Cerebellar cortex (tissue), 1 donor: ENCODE data around the gene URM1.

Experiments
- DNase-seq: peaks from one replicate; pipeline ENCODE4 v3.0.0-alpha.2; 2015; ENCODE audit warnings: low spot score

Gene URM1

DNA sequence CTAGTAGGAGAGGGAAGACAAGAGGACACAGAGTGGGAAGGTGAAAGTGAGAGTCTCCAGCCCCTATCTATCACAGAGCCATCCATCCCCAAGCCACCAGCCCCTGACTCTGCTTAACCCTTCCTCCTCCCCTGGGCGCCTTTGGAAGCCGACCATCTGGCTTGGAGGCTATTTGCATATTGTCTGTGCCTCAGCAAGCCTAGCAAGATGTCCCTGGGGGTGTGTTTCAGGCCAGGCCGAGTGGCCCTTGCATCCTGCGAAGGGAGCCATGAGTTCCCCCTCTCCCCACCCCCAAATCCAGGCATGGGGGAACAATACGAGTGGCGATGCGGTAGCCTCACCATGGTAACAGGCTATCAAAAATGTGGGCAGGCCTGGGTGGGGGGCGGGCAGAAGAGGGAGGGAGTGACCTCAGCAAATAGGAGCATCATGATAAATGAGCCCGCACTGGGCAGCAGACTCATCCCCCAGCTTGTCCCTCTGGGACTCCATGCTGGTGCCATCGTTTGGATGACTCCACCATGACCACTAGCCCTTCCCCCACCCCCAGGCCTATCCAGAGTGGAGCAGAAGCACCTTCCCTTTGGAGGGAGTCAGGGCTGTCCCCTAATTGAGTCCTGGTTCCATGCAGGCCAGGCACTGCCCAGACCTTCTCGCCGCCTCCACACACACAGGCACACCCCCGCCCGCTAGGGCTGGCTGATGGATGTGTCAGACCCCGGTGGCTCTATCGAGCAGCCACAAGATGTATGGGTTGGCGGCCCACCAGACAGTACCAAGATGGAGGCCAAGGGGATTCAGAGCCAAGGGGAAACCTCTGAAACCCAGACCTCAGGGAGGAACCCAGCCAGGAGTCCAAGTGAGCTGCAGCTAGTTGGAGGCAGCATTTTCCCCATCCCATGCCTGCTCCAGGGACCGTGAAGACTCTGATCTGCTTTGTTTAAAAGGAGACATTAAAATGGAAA, 14.6 kb downstream of the URM1 start:
- no peak for DNase-seq

DNA sequence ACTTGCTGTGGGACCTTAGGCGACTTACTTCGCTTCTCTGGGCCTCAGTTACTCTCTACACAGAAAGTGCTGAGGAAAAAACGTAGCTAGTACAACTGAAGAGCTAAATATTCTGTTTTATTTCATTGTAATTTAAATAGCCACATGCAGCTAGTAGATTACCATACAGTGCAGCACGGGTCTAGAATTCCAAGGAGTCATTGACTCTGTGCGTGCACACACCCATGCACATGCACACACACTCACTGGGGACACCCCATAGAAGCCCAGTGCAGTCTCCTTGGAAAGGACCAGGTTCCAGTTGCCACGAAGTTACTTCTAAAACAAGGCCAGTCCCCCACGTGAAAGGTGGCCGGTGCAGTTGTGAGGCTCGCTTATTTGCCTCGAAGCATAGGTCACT, 17.0 kb downstream of the URM1 start:
- DNase-seq = no peak

- no peak for DNase-seq
Observed at GRCh38 chr9:128389395-128390149, 18.4 kb downstream of the URM1 start.

GRCh38 chr9:128390150-128390812, 19.1 kb downstream of the URM1 start:
- no peak for DNase-seq

- no peak for DNase-seq
Observed at GRCh38 chr9:128390813-128391711, 19.9 kb downstream of the URM1 start.

DNA sequence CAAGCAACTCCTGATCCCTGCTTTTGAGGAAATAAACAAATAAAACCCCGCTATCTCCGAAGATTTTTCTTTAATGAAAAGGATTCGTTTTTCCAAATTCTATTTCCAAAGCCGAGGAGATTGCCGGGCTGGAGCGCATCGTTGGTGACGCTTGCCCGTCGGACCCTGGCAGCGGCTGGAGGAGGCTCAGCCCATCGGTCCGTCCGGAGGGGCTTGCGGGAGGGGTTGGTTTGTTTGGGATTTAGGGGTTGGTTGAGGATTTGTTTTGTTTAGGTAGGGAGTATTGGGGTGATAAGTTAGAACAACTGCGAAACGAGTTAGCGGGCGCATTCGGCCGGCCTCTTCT, 20.8 kb downstream of the URM1 start:
- DNase-seq = no peak

DNA sequence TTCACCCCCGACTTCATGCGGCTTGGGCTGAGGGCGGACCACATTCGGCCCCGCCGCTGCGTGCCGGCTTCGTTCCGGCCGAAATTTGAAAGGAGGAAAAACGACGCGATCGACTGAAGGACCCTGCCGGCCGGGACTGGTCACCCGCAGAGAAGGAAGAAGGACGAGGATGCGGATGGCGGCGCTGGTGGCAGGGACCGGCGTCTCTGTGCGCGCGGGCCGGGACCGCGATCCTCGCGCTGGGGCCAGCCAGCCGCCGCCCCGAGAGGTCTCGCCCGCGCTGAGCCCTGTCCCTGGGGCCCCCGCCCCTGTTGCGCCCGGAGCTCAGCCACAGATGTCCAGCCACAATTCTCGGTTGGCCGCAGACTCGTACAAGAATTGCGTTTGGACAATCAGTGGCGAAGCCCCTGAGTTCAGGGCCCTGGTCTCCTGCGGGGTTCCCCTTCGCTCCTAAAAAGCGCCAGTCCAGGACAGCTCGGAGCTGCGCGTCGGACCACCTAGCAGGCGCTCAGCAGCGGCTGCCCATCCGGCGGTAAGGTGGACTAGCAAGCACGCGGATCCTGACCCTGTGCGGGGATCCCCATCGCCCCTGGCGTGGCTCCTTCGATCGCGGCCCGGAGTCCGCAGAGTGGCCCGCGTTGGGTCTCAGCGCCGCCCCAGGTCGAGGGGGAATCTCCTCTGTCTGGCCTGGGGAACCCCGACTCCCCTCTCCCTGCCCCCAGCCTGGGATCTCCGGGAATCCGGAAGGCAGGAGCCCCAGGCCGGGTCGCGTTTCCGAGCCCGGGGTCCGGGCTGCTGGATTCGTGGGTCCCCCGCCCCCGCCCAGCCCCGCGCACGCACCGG, 21.3 kb downstream of the URM1 start:
- no peak for DNase-seq

- no peak for DNase-seq
Observed at GRCh38 chr9:128393145-128393775, 22.1 kb downstream of the URM1 start.

GRCh38 chr9:128393970-128394369, 22.8 kb downstream of the URM1 start:
- no peak for DNase-seq

DNA sequence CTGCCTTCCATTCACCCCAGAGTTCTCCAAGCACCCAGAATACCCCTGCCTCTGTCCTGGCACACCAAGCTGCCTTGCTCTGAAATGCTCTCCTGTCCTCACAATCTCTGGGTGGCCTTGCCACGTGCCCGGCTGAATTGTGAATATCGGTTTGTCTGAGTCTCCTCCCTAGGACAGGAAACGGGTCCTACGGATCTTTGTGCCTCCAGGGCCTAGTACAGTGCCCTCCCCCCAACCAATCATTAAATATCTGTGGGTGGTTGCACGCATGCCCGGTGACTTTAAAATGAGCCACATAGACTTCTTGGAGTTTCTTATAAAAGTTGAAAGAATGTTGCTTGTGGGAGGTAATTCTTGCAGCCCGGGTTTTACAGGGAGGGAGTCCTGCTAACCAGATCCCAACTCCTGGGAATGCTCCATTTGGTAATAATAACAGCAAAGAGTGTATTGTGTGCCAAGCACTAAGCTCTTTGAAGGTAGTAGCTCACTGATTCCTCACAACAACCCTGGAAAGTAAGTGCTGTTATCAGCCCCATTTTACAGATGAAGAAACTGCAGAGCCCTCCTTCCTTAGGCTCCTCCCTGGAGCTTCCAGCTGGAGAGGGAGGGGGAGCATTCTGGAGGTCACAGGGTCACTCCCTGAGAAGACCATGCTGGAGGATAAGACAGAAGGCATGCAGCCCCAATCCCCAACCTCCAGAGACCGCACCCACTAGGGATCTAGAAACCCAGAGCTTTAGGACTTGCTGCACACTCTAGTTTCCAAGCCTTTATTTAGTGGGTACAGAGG, 23.4 kb downstream of the URM1 start:
- no peak for DNase-seq

- DNase-seq = no peak
Observed at GRCh38 chr9:128396970-128397613, 25.9 kb downstream of the URM1 start.

- DNase-seq = no peak
Observed at GRCh38 chr9:128397831-128398230, 26.7 kb downstream of the URM1 start.

GRCh38 chr9:128399861-128400260, 28.7 kb downstream of the URM1 start:
- no peak for DNase-seq

DNA sequence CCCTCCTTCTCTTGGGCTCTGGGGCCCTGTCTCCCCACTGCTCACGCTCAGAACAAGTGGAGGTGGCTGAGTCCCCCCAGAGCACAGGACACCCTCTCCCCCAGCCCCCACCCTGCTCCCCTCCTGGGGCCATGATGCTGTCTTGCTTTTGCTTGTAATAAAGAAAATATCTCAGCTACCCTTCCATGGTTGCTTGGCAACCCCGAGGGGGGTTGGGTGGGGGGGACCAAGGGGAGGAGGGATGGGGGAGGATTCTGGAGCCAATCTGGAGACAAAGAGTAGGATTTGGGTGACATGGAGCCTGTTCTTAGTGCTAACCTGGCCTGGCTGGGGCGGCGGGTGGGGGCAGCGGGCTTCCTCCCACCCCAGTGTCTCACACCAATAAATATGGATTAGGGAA, 33.4 kb downstream of the URM1 start:
- DNase-seq = no peak

DNA sequence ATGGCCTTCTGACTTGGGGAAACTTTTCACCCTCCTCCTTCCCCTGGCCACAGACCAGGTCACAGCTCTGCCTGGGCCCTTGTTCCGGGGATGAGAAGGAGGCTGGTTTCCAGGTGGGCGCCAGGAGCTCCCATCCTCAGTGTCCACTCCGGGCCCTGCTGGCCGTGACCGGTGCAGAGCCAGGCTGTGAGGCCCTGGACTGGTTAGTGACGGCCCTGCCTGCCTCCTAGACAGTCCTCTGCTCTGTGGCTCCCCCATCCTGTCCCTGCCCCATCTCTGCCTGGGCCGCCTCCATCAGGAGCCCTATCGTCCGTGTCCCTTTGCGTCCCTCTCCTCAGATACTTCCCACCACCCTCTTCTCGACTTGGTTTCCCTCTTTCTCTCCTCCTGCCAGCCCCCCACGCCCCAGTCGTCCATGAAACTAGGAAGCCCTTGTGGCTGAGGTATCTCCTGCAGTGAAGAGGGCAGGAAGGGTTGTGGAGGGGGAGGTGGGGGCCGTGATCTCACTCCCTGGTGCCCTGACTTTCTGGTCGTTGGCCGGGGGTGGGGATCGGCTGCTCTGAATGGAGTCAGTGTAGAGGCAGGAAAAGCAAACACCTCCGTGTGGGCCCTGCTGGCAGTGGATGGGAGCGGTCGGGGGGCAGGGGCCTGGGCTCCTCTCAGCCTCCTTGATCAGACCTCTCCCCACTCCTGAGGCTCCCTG, 34.1 kb downstream of the URM1 start:
- DNase-seq = no peak

DNA sequence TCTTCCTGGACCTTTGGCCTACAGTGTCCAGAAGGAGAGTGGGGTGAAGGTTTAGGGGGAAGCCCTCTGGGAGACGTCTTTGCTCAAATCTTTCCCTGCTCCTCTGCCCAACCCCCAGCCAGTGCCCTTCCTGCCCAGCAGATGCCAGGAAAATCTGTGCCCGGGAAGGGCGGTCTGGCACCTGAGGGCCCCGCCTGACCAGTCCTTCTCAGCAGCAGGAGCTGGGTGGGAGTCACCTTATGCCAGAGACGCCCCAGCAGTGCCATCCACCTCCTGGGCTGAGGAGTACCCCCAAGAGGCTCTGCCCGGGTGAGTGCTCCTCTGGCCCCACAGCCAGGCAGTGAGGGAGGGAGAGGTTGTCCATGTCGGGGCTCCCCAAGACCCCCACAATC, 34.6 kb downstream of the URM1 start:
- no peak for DNase-seq

DNA sequence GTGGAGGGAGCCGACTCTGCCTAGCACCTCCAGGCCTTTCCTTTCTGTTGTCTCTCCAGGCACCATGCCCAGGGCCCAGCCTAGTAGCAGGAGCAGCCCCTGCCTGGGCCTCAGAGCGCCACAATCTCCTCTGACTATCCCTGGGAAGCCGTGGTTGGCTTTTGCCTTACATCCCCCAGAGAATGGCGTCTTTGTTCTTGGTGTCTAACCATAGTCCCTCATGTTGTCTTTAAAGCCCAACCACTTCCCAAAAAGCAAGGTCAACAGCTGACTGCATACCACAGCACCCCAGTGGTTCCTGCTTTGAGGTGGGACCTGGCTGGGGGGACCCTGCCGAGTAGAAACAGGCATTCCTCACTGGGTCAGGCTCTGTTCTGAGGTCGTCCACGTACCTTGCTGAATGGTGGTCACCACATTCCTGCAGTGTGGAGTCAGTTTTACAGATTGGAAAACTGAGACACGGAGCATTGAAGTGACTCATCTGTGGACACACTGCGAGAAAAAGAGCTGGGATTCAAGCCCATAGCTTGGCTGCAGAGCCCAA, 35.7 kb downstream of the URM1 start:
- no peak for DNase-seq

GRCh38 chr9:128408963-128409431, 37.8 kb downstream of the URM1 start:
- DNase-seq = no peak
